Right lobe of liver (tissue), 6 donors: ENCODE results near the gene CLDN4. TPM values are rescaled to one million over a fixed set of nuclear protein-coding genes. Genes with fewer than 3 reads are reported as not detected.
A peak's percentile ranks its signal among the peaks of the same experiment; 100 is the strongest.

Source experiments
- ATAC-seq, 4 donors: fragments of 200-7000 bp; cut with Tn5 transposase; one replicate each; pipeline ENCODE4 v1.9.1; 2020; ENCODE audit warnings: mild to moderate bottlenecking in 4 of 4, moderate library complexity in 4 of 4
- DNase-seq, 3 donors: peaks; one replicate each; pipeline ENCODE4 v3.0.0-alpha.2; 2020
- H3K27ac ChIP-seq, 3 donors: fragments of 200-600 bp; one replicate each; pipeline ENCODE4 v1.8.0; 2022
- H3K27me3 ChIP-seq, 2 donors: fragments of 200-600 bp; one replicate each; pipeline ENCODE4 v1.8.0; 2022
- H3K36me3 ChIP-seq, 4 donors: fragments of 200-600 bp; sonication (generic) in 1 of 4; one replicate each; pipeline versions ENCODE4 v1.5.1 to v1.8.0; 2017 to 2022; ENCODE audit warnings: control low read depth in 1 of 4
- H3K4me1 ChIP-seq, 4 donors: fragments of 200-600 bp; sonication (generic) in 1 of 4; one replicate each; pipeline versions ENCODE4 v1.5.1 to v1.8.0; 2017 to 2022; ENCODE audit warnings: control low read depth in 1 of 4
- H3K4me3 ChIP-seq, 3 donors: fragments of 200-600 bp; one replicate each; pipeline ENCODE4 v1.8.0; 2022
- H3K9me3 ChIP-seq, 4 donors: fragments of 200-600 bp; sonication (generic) in 1 of 4; one replicate each; pipeline versions ENCODE4 v1.5.1 to v1.8.0; 2017 to 2022; ENCODE audit warnings: control low read depth in 1 of 4
- POLR2A ChIP-seq: fragments of 450-650 bp; IDR thresholded peaks from one replicate; pipeline ENCODE4 v1.6.1; 2017; ENCODE audit warnings: antibody characterized with exemption, mild to moderate bottlenecking
- WGBS: methylation state at CpG from one replicate; pipeline ENCODE4 v1.1.6; 2018; ENCODE audit warnings: low coverage, low lambda C conversion rate; ENCODE audit not compliant: insufficient coverage; ENCODE audit errors: missing lambda C conversion rate; 5-methylcytosine and 5-hydroxymethylcytosine counted together
- intact Hi-C, 2 donors: fragments of 100-400 bp; cut with DNase I; formaldehyde crosslinking; loops; one replicate each; pipeline versions ENCODE4 v1.11.2 to v1.14.1; 2022
- total RNA-seq, 6 experiments: library from RNA; depleted of rRNA in 2 of 6; stranded (reverse); fragments of >200 nt in 2 of 6; fragmentation: NEBNext Ultra II Directional in 3 of 6; extraction: Animal tissue kit (Norgen Biotek cat#: 25700) in 3 of 6; gene quantifications; one replicate each; pipeline versions ENCODE4 v1.1.0 to v1.2.4, GENCODE V29; 2016 to 2023
- TF ChIP-seq, protein P1 (sequence below), 4 donors: fragments of 200-600 bp in 3 of 4; fragments of 450-650 bp in 1 of 4; IDR thresholded peaks; one replicate each; pipeline versions ENCODE4 v1.5.1 to v1.8.0; 2016 to 2022; ENCODE audit warnings: antibody characterized with exemption in 4 of 4, mild to moderate bottlenecking in 2 of 4
- donor health status: DM: no; HTN: yes; CAD: no.
- donor health status: DM: no; HTN: no; CAD: no.
- donor health status: DM: no; HTN: no; CAD: no.
- donor health status: DM: no; HTN: yes; CAD: no.
- donor health status: DM: no; HTN: yes; CAD: no.

Gene CLDN4
- total RNA-seq, 6 experiments from 2014 or later = 0.56 to 3.9 (median 1.3) TPM

GRCh38 chr7:73847941-73848723, 17.3 kb downstream of the CLDN4 start:
- DNase-seq (no peak), ATAC-seq (no peak)
- Histone ChIP-seq H3K27me3 (no peaks in the 10 kb centered on the region), H3K4me3 (no peak overlapping the region), H3K4me1 (no peaks in the 10 kb centered on the region), H3K9me3 (no peaks in the 10 kb centered on the region), H3K36me3 (no peaks in the 10 kb centered on the region), H3K27ac (no peak overlapping the region)
- intact Hi-C loops = no loop called here
- WGBS = 75% methylated on average over 5 of the region's 10 CpGs
- TF ChIP-seq, protein P1, sequence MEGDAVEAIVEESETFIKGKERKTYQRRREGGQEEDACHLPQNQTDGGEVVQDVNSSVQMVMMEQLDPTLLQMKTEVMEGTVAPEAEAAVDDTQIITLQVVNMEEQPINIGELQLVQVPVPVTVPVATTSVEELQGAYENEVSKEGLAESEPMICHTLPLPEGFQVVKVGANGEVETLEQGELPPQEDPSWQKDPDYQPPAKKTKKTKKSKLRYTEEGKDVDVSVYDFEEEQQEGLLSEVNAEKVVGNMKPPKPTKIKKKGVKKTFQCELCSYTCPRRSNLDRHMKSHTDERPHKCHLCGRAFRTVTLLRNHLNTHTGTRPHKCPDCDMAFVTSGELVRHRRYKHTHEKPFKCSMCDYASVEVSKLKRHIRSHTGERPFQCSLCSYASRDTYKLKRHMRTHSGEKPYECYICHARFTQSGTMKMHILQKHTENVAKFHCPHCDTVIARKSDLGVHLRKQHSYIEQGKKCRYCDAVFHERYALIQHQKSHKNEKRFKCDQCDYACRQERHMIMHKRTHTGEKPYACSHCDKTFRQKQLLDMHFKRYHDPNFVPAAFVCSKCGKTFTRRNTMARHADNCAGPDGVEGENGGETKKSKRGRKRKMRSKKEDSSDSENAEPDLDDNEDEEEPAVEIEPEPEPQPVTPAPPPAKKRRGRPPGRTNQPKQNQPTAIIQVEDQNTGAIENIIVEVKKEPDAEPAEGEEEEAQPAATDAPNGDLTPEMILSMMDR (IDR thresholded peaks at IDR 0.05) = no peak
- TF ChIP-seq POLR2A = no peak

DNA sequence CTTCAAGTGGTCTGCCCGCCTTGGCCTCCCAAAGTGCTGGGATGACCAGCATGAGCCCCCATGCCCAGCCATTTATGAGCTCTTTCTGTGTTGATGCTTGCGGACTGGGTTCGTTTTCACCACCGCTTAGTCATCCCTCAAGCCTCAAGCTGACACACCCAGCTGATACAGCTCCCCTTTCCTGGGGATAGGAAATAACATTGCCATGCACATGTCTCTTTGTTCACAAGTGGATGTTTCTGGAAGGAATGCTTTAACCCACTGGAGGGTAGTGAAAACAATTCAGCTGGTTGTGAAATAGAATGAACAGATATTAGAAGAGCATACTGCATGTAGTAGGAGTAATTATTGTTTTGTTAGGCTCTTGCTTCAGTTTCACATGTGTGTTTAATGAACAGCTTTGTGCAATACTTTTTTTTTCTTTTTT, 20.0 kb downstream of the CLDN4 start:
- DNase-seq = no peak
- ATAC-seq = no peak
- intact Hi-C loops = loop anchor here in 1 of 2 donors (10.0 kb wide), 1 partner anchor 116 kb away; the partner anchor contains the start of gene ABHD11
- TF ChIP-seq POLR2A = no peak
- TF ChIP-seq, protein P1 (IDR thresholded peaks at IDR 0.05) = no peak
- no peaks in the 10 kb centered on the region for H3K9me3 ChIP-seq
- no peak overlapping the region for H3K27ac ChIP-seq
- no peaks in the 10 kb centered on the region for H3K27me3 ChIP-seq
- H3K4me1 ChIP-seq = peaks cover 0 to 4% (median 0%) of the 10 kb centered on the region in 4 donors
- H3K4me3 ChIP-seq = no peak overlapping the region
- 60% methylated on average over 4 of the region's 4 CpGs for WGBS
- no peaks in the 10 kb centered on the region for H3K36me3 ChIP-seq

- no peaks in the 10 kb centered on the region for H3K36me3 ChIP-seq
- H3K9me3 ChIP-seq = no peaks in the 10 kb centered on the region
- intact Hi-C loops = loop anchor here in 1 of 2 donors (10.0 kb wide), 1 partner anchor 117 kb away; the partner anchor contains the start of gene ABHD11
- DNase-seq (no peak), ATAC-seq (peak in 1 of 4 donors; percentile 42)
- no peaks in the 10 kb centered on the region for H3K27me3 ChIP-seq
- H3K4me1 ChIP-seq = peaks cover 0 to 4% (median 0%) of the 10 kb centered on the region in 4 donors
- no peak for TF ChIP-seq POLR2A
- TF ChIP-seq, protein P1 (IDR thresholded peaks at IDR 0.05) = no peak
- 50% methylated on average over 7 of the region's 8 CpGs for WGBS
- H3K4me3 ChIP-seq = no peak overlapping the region
- no peak overlapping the region for H3K27ac ChIP-seq
Observed at GRCh38 chr7:73851410-73852338, 20.9 kb downstream of the CLDN4 start.

DNA sequence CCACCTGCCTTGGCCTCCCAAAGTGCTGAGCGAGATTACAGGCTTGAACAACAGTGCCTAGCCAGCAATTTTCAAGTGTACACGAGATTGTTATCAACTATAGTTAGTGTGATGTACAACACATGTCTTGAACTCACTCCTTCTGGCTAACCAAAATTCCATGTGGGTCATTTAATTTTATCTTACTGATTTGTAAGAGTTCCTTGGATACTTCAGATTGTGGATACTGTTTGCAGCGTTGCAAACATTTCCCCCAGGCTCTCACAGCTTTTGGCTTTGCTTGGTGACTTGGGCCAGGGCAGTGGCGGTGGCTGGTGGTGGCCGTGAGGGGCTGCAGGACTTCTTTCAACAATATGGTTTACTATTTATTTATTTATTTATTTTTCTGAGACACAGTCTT, 21.7 kb downstream of the CLDN4 start:
- Histone ChIP-seq H3K27me3 (no peaks in the 10 kb centered on the region), H3K27ac (no peak overlapping the region), H3K36me3 (no peaks in the 10 kb centered on the region), H3K4me3 (no peak overlapping the region), H3K9me3 (no peaks in the 10 kb centered on the region), H3K4me1 (peaks cover 0 to 4% (median 0%) of the 10 kb centered on the region in 4 donors)
- DNase-seq (no peak), ATAC-seq (no peak)
- 70% methylated on average over 4 of the region's 5 CpGs for WGBS
- intact Hi-C loops = loop anchor here in 1 of 2 donors (10.0 kb wide), 1 partner anchor 118 kb away; the partner anchor contains the start of gene ABHD11
- no peak for TF ChIP-seq POLR2A
- TF ChIP-seq, protein P1 (IDR thresholded peaks at IDR 0.05) = no peak
